Adipocyte (in vitro differentiated cells): ENCODE data around the gene BEGAIN.

Source experiments
- DNase-seq: peaks from one replicate; pipeline ENCODE4 v3.0.0-alpha.2; 2015; ENCODE audit warnings: low read depth
- H3K27me3 ChIP-seq: replicated peaks from 2 replicates; pipeline ENCODE4 v1.7.0; 2013; ENCODE audit warnings: mild to moderate bottlenecking, low read length, moderate library complexity; ENCODE audit not compliant: control insufficient read depth, insufficient read depth
- H3K36me3 ChIP-seq: 2 replicates; pipeline ENCODE4 v1.7.0; 2013; ENCODE audit warnings: low read length, mild to moderate bottlenecking, moderate library complexity; ENCODE audit not compliant: control insufficient read depth, insufficient read depth, severe bottlenecking
- H3K4me1 ChIP-seq: 2 replicates; pipeline ENCODE4 v1.7.0; 2013; ENCODE audit warnings: mild to moderate bottlenecking, low read length, moderate library complexity; ENCODE audit not compliant: control insufficient read depth, insufficient read depth
- H3K4me3 ChIP-seq: 2 replicates; pipeline ENCODE4 v1.7.0; 2013; ENCODE audit warnings: mild to moderate bottlenecking, low read length, moderate library complexity
- H3K9ac ChIP-seq: 2 replicates; pipeline ENCODE4 v1.7.0; 2013; ENCODE audit warnings: mild to moderate bottlenecking, low read length, moderate library complexity
- H3K9me3 ChIP-seq: 2 replicates; pipeline ENCODE4 v1.7.0; 2013; ENCODE audit warnings: mild to moderate bottlenecking, low read length, moderate library complexity; ENCODE audit not compliant: control insufficient read depth

BEGAIN gene

GRCh38 chr14:100612986-100613385, 25.8 kb upstream of the BEGAIN start:
- Histone ChIP-seq H3K27me3 (peaks cover 33% of the 10 kb centered on the region), H3K4me1 (peaks cover 6% of the 10 kb centered on the region), H3K4me3 (no peak overlapping the region), H3K9ac (no peak overlapping the region), H3K9me3 (no peaks in the 10 kb centered on the region), H3K36me3 (no peaks in the 10 kb centered on the region)
- no peak for DNase-seq

GRCh38 chr14:100611811-100612480, 24.7 kb upstream of the BEGAIN start:
- DNase-seq: no peak
- H3K27me3 ChIP-seq: peaks cover 34% of the 10 kb centered on the region
- no peaks in the 10 kb centered on the region for H3K4me1 ChIP-seq
- H3K36me3 ChIP-seq: no peaks in the 10 kb centered on the region
- no peaks in the 10 kb centered on the region for H3K9me3 ChIP-seq
- H3K4me3 ChIP-seq: no peak overlapping the region
- H3K9ac ChIP-seq: no peak overlapping the region

- Histone ChIP-seq H3K27me3 (peaks cover 34% of the 10 kb centered on the region), H3K9me3 (no peaks in the 10 kb centered on the region), H3K36me3 (no peaks in the 10 kb centered on the region), H3K4me1 (no peaks in the 10 kb centered on the region), H3K4me3 (no peak overlapping the region), H3K9ac (no peak overlapping the region)
- DNase-seq: peak; percentile 26
These were observed 23.4 kb upstream of the BEGAIN start for GRCh38 chr14:100610511-100611217.

GRCh38 chr14:100609941-100610391, 22.7 kb upstream of the BEGAIN start:
- Histone ChIP-seq H3K9me3 (no peaks in the 10 kb centered on the region), H3K9ac (no peak overlapping the region), H3K4me3 (no peak overlapping the region), H3K4me1 (no peaks in the 10 kb centered on the region), H3K36me3 (no peaks in the 10 kb centered on the region), H3K27me3 (peaks cover 34% of the 10 kb centered on the region)
- no peak for DNase-seq

GRCh38 chr14:100609331-100609870, 22.2 kb upstream of the BEGAIN start:
- Histone ChIP-seq H3K9ac (no peak overlapping the region), H3K9me3 (no peaks in the 10 kb centered on the region), H3K27me3 (peaks cover 30% of the 10 kb centered on the region), H3K36me3 (no peaks in the 10 kb centered on the region), H3K4me1 (no peaks in the 10 kb centered on the region), H3K4me3 (no peak overlapping the region)
- DNase-seq: no peak

DNA sequence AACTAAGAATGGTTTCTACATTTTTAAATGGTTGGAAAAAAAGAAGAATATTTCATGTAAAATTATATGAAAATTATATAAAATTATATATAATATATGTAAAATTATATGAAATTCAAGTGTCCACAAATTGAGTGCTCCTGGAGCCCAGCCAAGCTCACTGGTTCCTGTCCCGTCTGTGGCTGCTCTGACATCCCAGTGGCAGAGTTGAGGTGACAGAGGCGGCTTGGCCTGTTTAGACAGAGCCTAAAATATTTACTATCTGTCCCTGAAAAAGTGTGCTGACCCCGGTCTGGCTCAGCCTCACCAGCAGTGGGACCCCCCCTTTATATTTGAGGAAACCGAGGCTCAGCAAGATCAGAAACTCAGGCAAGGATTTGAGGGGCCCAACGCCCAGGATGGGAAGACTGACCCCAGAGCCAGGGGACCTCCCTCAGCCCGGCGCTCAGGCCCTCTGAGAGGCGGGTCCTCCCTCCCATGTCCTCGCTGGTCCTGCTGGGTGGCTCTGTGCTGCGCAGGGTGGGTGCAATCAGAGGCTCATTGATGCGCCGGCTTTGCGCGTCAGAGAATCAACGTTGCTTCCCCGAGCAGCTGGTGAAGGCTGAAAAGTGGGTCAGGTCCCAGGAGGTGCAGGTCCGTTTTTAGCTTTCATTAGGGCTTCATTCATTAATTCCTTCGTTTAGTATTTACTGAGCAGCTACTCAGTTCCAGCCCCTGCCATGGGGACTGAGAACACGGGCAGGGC, 21.5 kb upstream of the BEGAIN start:
- H3K36me3 ChIP-seq: no peaks in the 10 kb centered on the region
- H3K9ac ChIP-seq: no peak overlapping the region
- no peak overlapping the region for H3K4me3 ChIP-seq
- no peaks in the 10 kb centered on the region for H3K9me3 ChIP-seq
- peaks cover 33% of the 10 kb centered on the region for H3K27me3 ChIP-seq
- no peak for DNase-seq
- H3K4me1 ChIP-seq: no peaks in the 10 kb centered on the region

DNA sequence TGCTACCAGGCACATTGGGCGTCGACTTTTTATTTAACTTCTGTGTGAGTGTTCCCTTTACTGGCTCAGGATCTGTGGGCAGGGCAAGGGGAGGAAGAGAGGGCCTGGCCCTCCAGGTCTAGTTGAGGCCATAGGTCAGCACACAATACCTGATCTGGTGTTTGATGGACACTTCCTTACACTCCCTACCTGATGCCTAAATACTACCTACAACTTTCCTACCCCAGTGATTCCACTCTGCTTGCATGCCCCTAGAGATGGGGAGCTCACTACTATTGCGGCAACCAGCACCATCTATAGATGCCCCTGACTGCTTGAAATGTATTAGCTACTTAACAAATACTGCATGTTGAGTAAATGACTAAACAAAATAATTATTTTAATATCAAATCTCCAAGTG, 20.8 kb upstream of the BEGAIN start:
- Histone ChIP-seq H3K9me3 (no peaks in the 10 kb centered on the region), H3K36me3 (no peaks in the 10 kb centered on the region), H3K27me3 (peaks cover 36% of the 10 kb centered on the region), H3K4me1 (no peaks in the 10 kb centered on the region), H3K9ac (no peak overlapping the region), H3K4me3 (no peak overlapping the region)
- DNase-seq: no peak

DNA sequence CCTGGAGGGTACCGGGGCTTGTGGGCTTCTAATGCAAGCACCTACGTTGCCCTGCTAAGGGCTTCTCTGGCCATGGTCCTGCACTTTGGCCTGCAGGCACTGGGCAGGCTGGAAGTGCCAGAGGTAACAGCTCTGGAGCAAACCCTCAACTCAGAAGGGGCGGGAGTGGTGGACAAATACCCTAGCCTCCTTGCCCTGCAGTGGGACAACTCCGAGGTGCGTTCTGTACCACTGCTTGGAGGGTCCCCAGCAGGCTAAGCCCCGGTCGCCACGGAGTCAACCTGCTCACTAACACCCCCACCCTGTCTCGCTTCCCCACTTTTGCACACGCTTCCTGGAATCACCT, 20.4 kb upstream of the BEGAIN start:
- peaks cover 40% of the 10 kb centered on the region for H3K27me3 ChIP-seq
- no peaks in the 10 kb centered on the region for H3K9me3 ChIP-seq
- H3K4me3 ChIP-seq: no peak overlapping the region
- H3K9ac ChIP-seq: no peak overlapping the region
- H3K4me1 ChIP-seq: no peaks in the 10 kb centered on the region
- no peaks in the 10 kb centered on the region for H3K36me3 ChIP-seq
- DNase-seq: no peak

DNA sequence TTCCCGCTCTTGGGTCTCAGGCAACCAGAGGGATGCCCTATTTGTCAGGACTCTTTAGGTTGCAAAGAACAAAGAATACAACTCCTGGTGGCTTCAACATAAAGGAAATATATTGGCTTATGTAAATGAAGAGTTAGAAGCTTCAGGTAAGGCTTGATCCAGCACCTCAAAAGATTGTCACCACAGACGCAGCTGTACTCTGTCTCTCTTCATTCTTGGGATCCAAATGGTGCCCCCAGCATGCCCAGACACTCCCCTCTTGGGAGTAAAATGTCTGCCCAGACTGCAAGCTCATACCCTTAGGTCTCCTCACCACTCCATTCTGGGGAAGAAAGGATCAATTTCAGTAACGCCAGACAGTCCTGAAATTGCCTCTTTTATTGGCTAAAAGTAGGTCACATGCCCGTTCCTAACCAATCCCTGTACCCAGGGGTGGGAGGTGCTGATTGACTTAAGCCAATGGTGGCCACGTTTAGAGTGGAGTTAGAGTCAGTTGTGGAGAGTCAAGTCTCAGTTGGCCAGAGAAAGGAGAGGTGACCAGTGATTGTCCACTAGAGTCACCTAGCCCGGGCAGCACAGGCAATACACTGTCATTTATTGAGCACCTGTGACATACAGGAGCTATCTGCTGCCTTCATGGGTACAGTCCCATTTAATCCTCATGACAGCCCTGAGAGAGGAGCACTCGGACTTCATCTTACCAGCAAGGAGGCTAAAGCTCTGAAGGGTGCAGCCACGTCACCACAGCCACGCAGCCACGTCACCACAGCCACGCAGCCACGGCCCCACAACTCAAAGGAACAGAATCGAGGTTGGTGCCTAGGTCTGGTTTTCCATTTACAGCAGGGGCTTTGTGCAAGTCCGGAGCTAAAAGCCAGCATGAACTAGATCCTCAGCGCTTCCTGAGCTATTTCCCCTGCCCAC, 19.7 kb upstream of the BEGAIN start:
- Histone ChIP-seq H3K9ac (no peak overlapping the region), H3K36me3 (no peaks in the 10 kb centered on the region), H3K4me1 (no peaks in the 10 kb centered on the region), H3K9me3 (no peaks in the 10 kb centered on the region), H3K4me3 (no peak overlapping the region), H3K27me3 (peaks cover 47% of the 10 kb centered on the region)
- no peak for DNase-seq

DNA sequence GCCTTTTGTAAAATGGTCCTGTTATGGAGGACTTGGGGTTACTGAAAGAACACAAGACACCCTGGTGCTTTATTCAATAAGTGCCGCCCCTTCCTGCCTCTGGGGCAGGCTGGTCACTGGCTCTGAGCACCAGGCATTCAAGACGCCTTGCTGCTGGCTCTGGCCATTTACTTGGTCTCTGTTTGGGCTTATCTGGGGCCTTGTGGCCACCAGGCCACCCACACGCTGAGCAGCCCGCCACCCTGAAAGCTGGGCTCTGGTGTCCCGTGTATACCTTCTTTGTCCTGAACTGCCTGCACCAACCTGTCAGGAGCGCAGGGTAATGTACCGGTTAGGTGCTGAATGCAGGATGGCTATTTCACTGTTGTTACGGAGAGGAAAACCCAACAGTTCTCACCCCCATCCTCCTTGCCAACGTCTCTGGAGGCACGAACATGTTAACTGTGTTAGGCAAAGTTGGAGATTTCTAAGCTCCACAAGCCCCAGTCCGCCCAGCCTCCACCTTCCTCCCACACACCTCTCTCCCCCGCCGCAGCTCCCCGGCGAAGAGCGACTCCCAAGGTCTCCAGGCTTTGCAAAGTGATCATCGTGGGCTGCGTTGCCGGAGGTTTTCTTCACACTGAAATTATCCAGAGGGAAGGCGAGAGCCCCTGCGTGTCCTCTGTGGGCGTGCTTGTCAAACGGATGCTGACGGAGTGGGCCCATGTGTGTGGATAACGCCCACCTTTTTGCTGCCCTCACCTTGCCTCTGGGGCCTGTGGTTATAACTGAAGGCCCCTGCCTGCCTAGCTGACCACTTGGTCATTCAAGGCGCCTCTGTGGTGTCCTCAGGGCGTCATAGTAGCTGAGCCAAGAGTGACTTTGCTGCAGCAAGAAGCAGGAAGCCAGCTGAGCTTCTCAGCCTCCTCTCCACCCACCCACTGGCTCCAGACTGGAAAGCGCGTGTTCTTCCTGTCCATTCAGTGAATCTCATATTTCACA, 18.8 kb upstream of the BEGAIN start:
- no peaks in the 10 kb centered on the region for H3K36me3 ChIP-seq
- H3K4me3 ChIP-seq: no peak overlapping the region
- peak; percentile 47 for DNase-seq
- peaks cover 47% of the 10 kb centered on the region for H3K27me3 ChIP-seq
- H3K9me3 ChIP-seq: peaks cover 4% of the 10 kb centered on the region
- H3K4me1 ChIP-seq: no peaks in the 10 kb centered on the region
- no peak overlapping the region for H3K9ac ChIP-seq
